Left ventricle myocardium inferior (tissue), 1 donor: ENCODE data around the gene PRICKLE2. TPM values are rescaled to one million over a fixed set of nuclear protein-coding genes. Genes with fewer than 3 reads are reported as not detected.
A peak's percentile ranks its signal among the peaks of the same experiment; 100 is the strongest.

ENCODE experiments used
- DNase-seq: peaks from one replicate; pipeline ENCODE4 v3.0.0-alpha.2; 2020
- H3K27ac ChIP-seq: fragments of 200-600 bp; replicated peaks from 2 replicates; pipeline ENCODE4 v1.8.0; 2021
- H3K27me3 ChIP-seq: fragments of 200-600 bp; 2 replicates; pipeline ENCODE4 v1.8.0; 2021; ENCODE audit warnings: low read depth
- H3K36me3 ChIP-seq: fragments of 200-600 bp; 2 replicates; pipeline ENCODE4 v1.8.0; 2021
- H3K4me1 ChIP-seq: fragments of 200-600 bp; 2 replicates; pipeline ENCODE4 v1.8.0; 2021
- H3K4me3 ChIP-seq: fragments of 200-600 bp; 2 replicates; pipeline ENCODE4 v1.8.0; 2021; ENCODE audit warnings: mild to moderate bottlenecking, moderate library complexity
- H3K9me3 ChIP-seq: fragments of 200-600 bp; replicated peaks from 2 replicates; pipeline ENCODE4 v1.8.0; 2021
- CTCF ChIP-seq: fragments of 200-600 bp; IDR thresholded peaks from 2 replicates; pipeline ENCODE4 v1.8.0; 2021; ENCODE audit warnings: antibody characterized with exemption, mild to moderate bottlenecking, borderline replicate concordance
- intact Hi-C: fragments of 100-400 bp; cut with micrococcal nuclease; formaldehyde crosslinking; loops from one replicate; pipeline ENCODE4 v1.11.0; 2022
- total RNA-seq: library from RNA; stranded (reverse); fragmentation: NEBNext Ultra II Directional; extraction: Animal tissue kit (Norgen Biotek cat#: 25700); gene quantifications from one replicate; pipeline ENCODE4 v1.2.1, GENCODE V29; 2021
- donor health status: DM: no; HTN: yes; CAD: no; lungs with severe emphysema.

The PRICKLE2 gene
- total RNA-seq, 1 donor from 2014 or later = 8.7 TPM

GRCh38 chr3:64213962-64214379 lies 11.3 kb downstream of the PRICKLE2 start:
- DNase-seq = peak; percentile 84
- Histone ChIP-seq H3K4me3 (peak overlapping the region; percentile 49), H3K36me3 (no peaks in the 10 kb centered on the region), H3K27me3 (no peaks in the 10 kb centered on the region), H3K9me3 (no peaks in the 10 kb centered on the region), H3K4me1 (peaks cover 86% of the 10 kb centered on the region), H3K27ac (peak overlapping the region; percentile 86)
- no peak for TF ChIP-seq CTCF
- intact Hi-C loops = no loop called here

- Histone ChIP-seq H3K4me3 (peak overlapping the region; percentile 49), H3K9me3 (no peaks in the 10 kb centered on the region), H3K36me3 (no peaks in the 10 kb centered on the region), H3K27ac (peak overlapping the region; percentile 86), H3K27me3 (no peaks in the 10 kb centered on the region), H3K4me1 (peaks cover 82% of the 10 kb centered on the region)
- intact Hi-C loops = no loop called here
- DNase-seq = no peak
- no peak for TF ChIP-seq CTCF
Measured at GRCh38 chr3:64213224-64213878, 11.9 kb downstream of the PRICKLE2 start.

- intact Hi-C loops = no loop called here
- Histone ChIP-seq H3K4me3 (peak overlapping the region; percentile 3), H3K9me3 (no peaks in the 10 kb centered on the region), H3K36me3 (no peaks in the 10 kb centered on the region), H3K27me3 (no peaks in the 10 kb centered on the region), H3K4me1 (peaks cover 72% of the 10 kb centered on the region), H3K27ac (peak overlapping the region; percentile 69)
- peak; percentile 71 for DNase-seq
- no peak for TF ChIP-seq CTCF
Measured at GRCh38 chr3:64209866-64210621, 15.2 kb downstream of the PRICKLE2 start.

- intact Hi-C loops = no loop called here
Measured at GRCh38 chr3:64207289-64208080, 17.8 kb downstream of the PRICKLE2 start.

More at GRCh38 chr3:64207289-64208080, 17.8 kb downstream of the PRICKLE2 start:
- TF ChIP-seq CTCF = no peak
- Histone ChIP-seq H3K9me3 (no peaks in the 10 kb centered on the region), H3K27me3 (no peaks in the 10 kb centered on the region), H3K4me3 (no peak overlapping the region), H3K27ac (peak overlapping the region; percentile 61), H3K4me1 (peaks cover 46% of the 10 kb centered on the region), H3K36me3 (no peaks in the 10 kb centered on the region)
- DNase-seq = peak; percentile 34
